HG03378 (cell line): ENCODE data around the gene CSAD.
"Not testable (repeated sequence)": the region's sequence is repeated elsewhere in the genome, so short reads cannot be mapped to it uniquely, and the experiment has no call there.

Source experiments
- ATAC-seq: cut with Tn5 transposase; IDR thresholded peaks from one replicate; pipeline ENCODE4 v1.9.1; 2021; ENCODE audit warnings: mild to moderate bottlenecking, moderate library complexity; ENCODE audit not compliant: unreplicated experiment

Gene CSAD

GRCh38 chr12:53218551-53219291 is 38.0 kb upstream of the CSAD start:
- ATAC-seq, result no peak

- no peak for ATAC-seq
Observed at GRCh38 chr12:53217931-53218307, 37.2 kb upstream of the CSAD start.

- ATAC-seq, result no peak
Observed at GRCh38 chr12:53217051-53217930, 36.6 kb upstream of the CSAD start.

DNA sequence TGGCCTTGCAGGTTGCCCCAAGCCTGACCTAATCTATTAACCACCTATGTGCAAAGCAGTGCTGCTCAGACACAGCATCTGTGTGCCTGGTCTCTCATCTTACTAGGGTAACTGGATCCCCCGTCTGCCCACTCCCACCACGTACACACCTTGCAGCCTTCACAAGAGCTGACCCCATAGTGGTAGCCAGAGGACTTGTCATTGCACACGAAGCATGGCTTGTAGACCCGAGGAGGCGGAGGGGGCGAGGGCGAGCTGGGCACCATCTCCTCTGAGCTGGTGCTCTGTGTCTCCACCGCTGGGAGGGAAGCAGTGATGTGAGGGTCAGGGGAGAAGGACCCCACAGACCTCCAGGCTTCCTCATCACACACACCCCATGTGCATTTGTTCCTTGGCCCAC is 34.8 kb upstream of the CSAD start:
- no peak for ATAC-seq

GRCh38 chr12:53214687-53215455 is 34.1 kb upstream of the CSAD start:
- ATAC-seq, result no peak

DNA sequence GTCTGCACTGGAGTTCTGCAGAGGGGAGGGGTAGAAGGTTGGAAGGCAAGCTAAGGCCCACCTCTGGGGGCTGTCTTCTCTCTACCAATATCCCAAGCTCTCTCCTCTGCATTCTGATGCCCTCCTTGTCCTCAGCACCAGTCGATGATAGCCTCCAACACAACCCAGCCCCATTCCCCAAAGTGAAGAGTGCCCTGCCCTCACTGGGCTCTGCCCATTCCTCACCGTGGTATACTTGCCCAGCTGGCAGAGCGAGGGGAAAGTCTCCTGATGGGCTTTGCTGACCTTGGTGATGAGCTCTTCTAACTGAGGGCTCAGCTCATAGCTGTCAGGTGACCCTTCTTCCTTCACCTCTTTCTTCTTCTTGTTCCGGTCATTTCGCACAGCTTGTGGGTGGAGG is 33.5 kb upstream of the CSAD start:
- ATAC-seq, result no peak

DNA sequence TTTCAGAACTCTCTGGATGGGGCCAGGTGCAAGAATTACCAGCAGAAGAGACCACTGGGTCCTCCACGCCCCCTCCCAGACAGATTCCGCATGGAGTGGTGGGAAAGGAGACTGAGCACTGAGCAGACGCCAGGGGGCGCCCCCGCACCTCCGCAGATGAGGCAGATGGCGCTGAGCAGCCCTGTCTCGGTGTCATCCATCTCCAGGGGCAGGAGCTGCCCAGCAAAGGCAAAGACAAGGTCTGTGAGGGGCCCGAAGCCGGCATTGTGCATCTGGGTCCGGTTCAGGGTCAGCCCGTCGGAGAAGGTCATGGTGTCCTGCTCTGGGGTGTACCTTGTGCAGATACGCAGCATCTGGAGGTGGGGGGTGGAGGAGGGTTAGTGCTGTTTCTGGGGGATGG is 32.6 kb upstream of the CSAD start:
- no peak for ATAC-seq

DNA sequence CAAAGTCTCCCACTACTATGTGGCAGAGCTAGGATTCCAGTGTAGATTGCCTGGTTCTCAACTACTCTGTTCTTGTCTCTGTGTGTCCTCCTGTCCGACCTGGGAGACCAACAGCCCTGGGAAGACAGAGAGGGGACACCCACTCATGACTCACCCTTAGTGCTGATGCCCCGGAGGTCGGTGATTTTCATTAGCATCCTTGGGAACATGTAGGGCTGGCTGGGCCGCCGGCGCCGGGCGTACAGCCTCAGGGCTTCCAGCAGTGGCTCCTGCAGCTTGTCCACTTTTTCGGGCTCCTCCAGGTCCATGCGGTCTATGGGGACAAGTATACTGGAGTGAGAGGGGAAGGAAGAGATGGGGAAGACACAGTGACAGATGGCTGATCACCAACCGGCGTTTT is 32.2 kb upstream of the CSAD start:
- ATAC-seq, result no peak

GRCh38 chr12:53211476-53212381 is 31.0 kb upstream of the CSAD start:
- no peak for ATAC-seq

GRCh38 chr12:53210843-53211242 is 30.1 kb upstream of the CSAD start:
- no peak for ATAC-seq

GRCh38 chr12:53208877-53209463 is 28.2 kb upstream of the CSAD start:
- no peak for ATAC-seq

GRCh38 chr12:53208435-53208834 is 27.7 kb upstream of the CSAD start:
- ATAC-seq, result no peak

DNA sequence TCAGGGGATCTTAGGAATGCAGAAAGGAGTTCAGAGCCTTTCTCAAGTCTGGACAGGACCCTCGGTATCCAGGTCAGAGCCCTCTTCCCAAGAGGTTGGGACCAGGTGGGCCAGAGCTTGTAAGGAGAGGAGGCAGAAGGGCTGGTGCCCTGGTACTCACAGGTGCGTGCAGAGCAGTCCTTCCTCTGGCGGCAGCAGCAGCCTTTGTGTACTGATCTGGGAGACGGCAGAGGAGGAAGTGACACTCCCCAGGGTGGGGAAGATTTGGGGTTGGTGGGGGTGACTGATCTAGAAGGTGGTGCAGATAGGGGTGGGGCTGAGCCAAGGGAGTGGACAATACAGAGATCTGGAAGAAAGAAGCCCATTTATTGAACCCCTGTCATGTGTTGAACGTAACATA is 26.3 kb upstream of the CSAD start, which contains the start of gene ITGB7:
Gene ITGB7 (minus strand): TSS at position 210 of the 400 bp plus-strand sequence. CDS start 6,808 bp downstream, outside the sequence.
- ATAC-seq, result peak; percentile 38

DNA sequence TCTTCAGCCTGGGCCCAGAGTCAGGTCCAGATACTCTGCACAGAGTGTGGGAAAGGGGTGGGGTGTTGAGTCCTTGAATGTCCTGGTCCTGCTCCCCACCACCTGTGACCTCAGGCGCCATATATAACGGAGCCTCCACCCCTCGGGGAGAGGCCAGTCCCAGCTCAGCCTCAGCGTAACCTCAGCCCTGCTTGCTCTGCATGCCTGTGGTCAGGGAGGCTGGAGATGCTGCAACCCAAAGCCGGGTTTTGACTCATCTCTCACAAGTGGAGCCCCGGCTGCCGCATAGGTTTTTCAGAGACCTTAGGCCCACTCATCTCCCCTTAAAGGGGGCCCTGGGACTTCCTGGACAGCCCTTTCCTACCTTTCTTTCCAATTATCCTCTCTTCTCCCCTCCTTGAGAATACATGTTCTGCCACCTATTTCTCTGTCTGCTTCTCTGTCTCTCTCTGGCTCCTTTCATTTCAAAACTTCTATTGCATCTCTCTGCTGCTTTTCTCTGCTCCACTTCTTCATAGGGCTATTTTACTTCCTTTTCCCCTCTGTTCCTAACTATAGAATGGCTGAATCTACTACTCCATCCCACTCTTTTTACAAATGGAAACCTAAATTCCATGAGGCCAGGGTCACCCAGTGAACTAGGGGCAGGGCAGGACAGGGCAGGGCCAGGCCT is 25.2 kb upstream of the CSAD start:
- ATAC-seq, result peak; percentile 67

DNA sequence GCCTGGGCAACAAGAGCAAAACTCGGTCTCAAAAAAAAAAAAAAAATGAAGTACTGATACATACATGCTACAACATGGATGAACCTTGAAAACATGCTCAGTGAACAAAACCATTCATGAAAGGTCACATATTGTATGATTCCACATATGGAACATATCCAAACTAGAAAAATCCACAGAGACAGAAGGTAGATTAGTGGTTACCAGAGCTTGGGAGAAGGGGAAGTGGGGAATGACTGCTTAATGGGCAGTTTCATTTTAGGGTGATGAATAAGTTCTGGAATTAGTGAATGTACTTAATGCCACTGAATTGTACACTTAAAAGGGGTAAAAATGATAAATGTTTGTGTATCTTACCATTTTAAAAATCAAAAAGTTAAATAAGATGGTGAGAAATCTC is 23.6 kb upstream of the CSAD start:
- no peak for ATAC-seq

GRCh38 chr12:53202316-53202715 is 21.6 kb upstream of the CSAD start:
- ATAC-seq, result not testable (repeated sequence)

DNA sequence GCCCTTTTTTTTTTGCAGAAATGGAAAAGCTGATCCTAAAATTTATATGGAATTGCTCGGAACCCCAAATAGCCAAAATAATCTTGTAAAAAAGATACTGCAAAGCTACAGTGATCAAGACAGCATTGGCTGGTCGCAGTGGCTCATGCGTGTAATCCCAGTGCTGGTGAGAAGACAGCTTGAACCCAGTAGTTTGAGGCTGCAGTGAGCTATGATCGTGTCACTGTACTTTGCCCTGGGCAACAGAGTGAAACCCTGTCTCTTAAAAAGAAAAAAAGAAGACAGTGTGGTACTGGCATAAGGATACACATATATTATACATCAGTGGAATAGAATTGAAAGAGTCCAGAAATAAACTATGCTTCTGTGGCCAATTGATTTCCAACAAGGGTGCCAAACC is 20.9 kb upstream of the CSAD start:
- ATAC-seq, result no peak

- no peak for ATAC-seq
Observed at GRCh38 chr12:53201177-53201541, 20.4 kb upstream of the CSAD start.

DNA sequence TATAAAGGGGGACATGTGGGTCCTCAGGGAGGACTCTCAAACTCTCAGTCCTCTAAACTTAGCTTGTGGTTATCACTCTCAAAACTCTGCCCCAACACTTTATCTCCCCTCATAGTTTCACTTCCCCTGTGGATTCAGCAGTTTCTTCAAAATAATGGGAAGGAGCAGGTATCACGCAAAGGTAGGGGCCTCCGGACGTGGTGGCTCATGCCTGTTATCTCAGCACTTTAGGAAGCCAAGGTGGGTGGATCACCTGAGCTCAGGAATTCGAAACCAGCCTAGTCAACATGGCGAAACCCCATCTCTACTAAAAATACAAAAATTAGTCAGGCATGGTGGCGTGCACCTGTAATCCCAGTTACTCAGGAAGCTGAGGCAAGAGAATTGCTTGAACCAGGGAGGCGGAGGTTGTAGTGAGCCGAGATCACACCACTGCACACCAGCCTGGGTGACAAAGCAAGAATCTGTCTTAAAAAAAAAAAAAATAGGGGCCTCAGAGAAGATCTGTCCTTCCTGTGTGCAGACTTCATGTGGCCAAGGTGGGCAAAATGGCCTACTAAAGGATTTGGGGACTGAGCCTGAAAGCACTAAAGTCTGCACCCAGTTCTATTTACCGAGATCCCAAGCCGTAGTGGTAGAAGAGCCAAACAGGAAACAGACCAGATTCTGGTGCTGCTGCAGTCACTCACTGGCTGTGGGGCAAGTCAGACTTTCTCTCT is 19.9 kb upstream of the CSAD start:
- peak; percentile 66 for ATAC-seq
